Endometrium (tissue), 2 donors: ENCODE data around the gene KRTAP6-1.

ENCODE experiments used
- FAIRE-seq: peaks from 2 replicates; lab custom pipeline; 2012; peaks lifted over from hg19 to GRCh38; lab: Jason Lieb, UNC
- donor health status: control.
- donor health status: control.

Gene KRTAP6-1

GRCh38 chr21:30613836-30614235 is at the start of gene KRTAP6-1:
Gene KRTAP6-1 (minus strand): TSS chr21:30613930. CDS start chr21:30613904, 26 bp downstream.
- no peak for FAIRE-seq

- no peak for FAIRE-seq
These were observed 39.2 kb upstream of the KRTAP6-1 start for GRCh38 chr21:30652891-30653290.

- no peak for FAIRE-seq
These were observed 33.2 kb upstream of the KRTAP6-1 start for GRCh38 chr21:30646904-30647414.

GRCh38 chr21:30642564-30642963 is 28.8 kb upstream of the KRTAP6-1 start, which contains the start of gene KRTAP20-3:
Gene KRTAP20-3 (plus strand): TSS chr21:30642864.
- FAIRE-seq, result no peak

- no peak for FAIRE-seq
These were observed 25.0 kb upstream of the KRTAP6-1 start for GRCh38 chr21:30638686-30639085.

- no peak for FAIRE-seq
These were observed 21.2 kb upstream of the KRTAP6-1 start, which contains the start of gene KRTAP20-2 for GRCh38 chr21:30634906-30635305. Gene KRTAP20-2 (plus strand): TSS chr21:30635206. CDS start chr21:30635264, 58 bp downstream.

GRCh38 chr21:30629200-30629599 is 15.5 kb upstream of the KRTAP6-1 start:
- no peak for FAIRE-seq

GRCh38 chr21:30628109-30628508 is 14.4 kb upstream of the KRTAP6-1 start:
- no peak for FAIRE-seq

- FAIRE-seq, result no peak
These were observed 11.9 kb upstream of the KRTAP6-1 start for GRCh38 chr21:30625449-30626165.

GRCh38 chr21:30623362-30623761 is 9.6 kb upstream of the KRTAP6-1 start:
- FAIRE-seq, result no peak

- no peak for FAIRE-seq
These were observed 6.8 kb upstream of the KRTAP6-1 start, which contains the start of gene KRTAP20-4 for GRCh38 chr21:30620522-30620921. Gene KRTAP20-4 (plus strand): TSS chr21:30620627.

- FAIRE-seq, result no peak
These were observed 6.3 kb upstream of the KRTAP6-1 start for GRCh38 chr21:30620080-30620479.

GRCh38 chr21:30616125-30616524 is 2.4 kb upstream of the KRTAP6-1 start, which contains the start of gene KRTAP20-1:
Gene KRTAP20-1 (plus strand): TSS chr21:30616425. CDS start chr21:30616455, 30 bp downstream.
- FAIRE-seq, result no peak

GRCh38 chr21:30615199-30615598 is 1.5 kb upstream of the KRTAP6-1 start:
- no peak for FAIRE-seq

GRCh38 chr21:30612132-30612531 is 1.6 kb downstream of the KRTAP6-1 start:
- FAIRE-seq, result no peak

GRCh38 chr21:30605968-30606367 is 7.8 kb downstream of the KRTAP6-1 start:
- no peak for FAIRE-seq

GRCh38 chr21:30600787-30601186 is 12.9 kb downstream of the KRTAP6-1 start, which contains the start of gene KRTAP22-1:
Gene KRTAP22-1 (plus strand): TSS chr21:30601087.
- FAIRE-seq, result no peak

GRCh38 chr21:30598802-30599201 is 14.9 kb downstream of the KRTAP6-1 start, which contains the start of gene KRTAP6-2:
Gene KRTAP6-2 (minus strand): TSS chr21:30598902. CDS start chr21:30598874, 28 bp downstream.
- FAIRE-seq, result no peak

- no peak for FAIRE-seq
These were observed 21.6 kb downstream of the KRTAP6-1 start, which contains the start of gene KRTAP6-3 for GRCh38 chr21:30592140-30592539. Gene KRTAP6-3 (plus strand): TSS chr21:30592440. CDS start chr21:30592446, 6 bp downstream.

GRCh38 chr21:30590297-30590696 is 23.4 kb downstream of the KRTAP6-1 start, which contains the start of gene KRTAP22-2:
Gene KRTAP22-2 (minus strand): TSS chr21:30590397.
- FAIRE-seq, result no peak

GRCh38 chr21:30582870-30583269 is 30.9 kb downstream of the KRTAP6-1 start:
- FAIRE-seq, result no peak

GRCh38 chr21:30580132-30580531 is 33.6 kb downstream of the KRTAP6-1 start:
- FAIRE-seq, result no peak

- no peak for FAIRE-seq
These were observed 34.4 kb downstream of the KRTAP6-1 start for GRCh38 chr21:30579346-30579745.
